HCT116 (cell line): Measurements from ENCODE around the gene HSDL2. TPM values are rescaled to one million over a fixed set of nuclear protein-coding genes. Genes with fewer than 3 reads are reported as not detected.
"Not testable (repeated sequence)": the region's sequence is repeated elsewhere in the genome, so short reads cannot be mapped to it uniquely, and the experiment has no call there.

Source experiments
- ATAC-seq: fragments of 200-7000 bp; cut with Tn5 transposase; 2 replicates; pipeline ENCODE4 v1.9.1; 2020; ENCODE audit warnings: mild to moderate bottlenecking, moderate library complexity
- BruUV-seq: library from RNA; stranded (reverse); fragments of 400-500 nt; replicated peaks from 2 replicates; lab custom pipeline; 2021; lab: Mats Ljungman, UMichigan
- CTCF ChIA-PET: fragments of 300-600 bp; sonication (Branson Sonifier 250); formaldehyde crosslinking; loops from one replicate; lab custom pipeline; 2021; ENCODE audit warnings: antibody characterized with exemption; lab: Charles Lee
- POLR2A ChIA-PET: fragments of 300-600, 350-600 bp; sonication (Branson Sonifier 250); formaldehyde crosslinking; loops from one replicate; lab custom pipeline; 2021; ENCODE audit warnings: antibody characterized with exemption; lab: Charles Lee
- RAD21 ChIA-PET, 2 experiments: fragments of 300-600 bp; sonication (Branson Sonifier 250); formaldehyde crosslinking; loops; one replicate each; lab custom pipeline; 2023; ENCODE audit warnings: low total read pairs in 2 of 2; ENCODE audit not compliant: uncharacterized antibody in 2 of 2, unreplicated experiment in 2 of 2, low non-redundant PET in 1 of 2; lab: Charles Lee
- DNase-seq: peaks from one replicate; pipeline ENCODE4 v3.0.0-alpha.2; 2010; ENCODE audit warnings: low read depth, low spot score
- H2AFZ ChIP-seq: fragments of 200-600 bp; shearing (Covaris generic), sonication (generic); 2 replicates; pipeline ENCODE4 v1.6.1; 2017; ENCODE audit warnings: low read depth, mixed run types, mixed read lengths, antibody characterized with exemption, low read length; ENCODE audit not compliant: poor library complexity, severe bottlenecking
- H3K27ac ChIP-seq: 2 replicates; pipeline ENCODE4 v1.5.1; 2012; ENCODE audit warnings: low read depth, low read length
- H3K27me3 ChIP-seq: fragments of 200-600 bp; sonication (generic); 2 replicates; pipeline ENCODE4 v1.6.1; 2016; ENCODE audit warnings: mixed run types, low read length, mixed read lengths; ENCODE audit not compliant: insufficient read depth
- H3K36me3 ChIP-seq, 2 experiments: fragments of 200-500 bp in 1 of 2; fragments of 200-600 bp in 1 of 2; sonication (Bioruptor generic) in 1 of 2; sonication (generic) in 1 of 2; 2 replicates each; pipeline versions ENCODE4 v1.5.1 to v1.6.1; 2014 to 2016; ENCODE audit warnings: low read length in 2 of 2, inconsistent platforms in 1 of 2, mixed read lengths in 1 of 2, mixed run types in 1 of 2; ENCODE audit not compliant: insufficient read depth in 2 of 2, control insufficient read depth in 1 of 2
- H3K4me1 ChIP-seq, 2 experiments: fragments of 200-600 bp in 1 of 2; sonication (generic) in 1 of 2; 2 replicates each; pipeline versions ENCODE4 v1.5.1 to v1.6.1; 2012 to 2017; ENCODE audit warnings: low read length in 2 of 2, inconsistent platforms in 1 of 2, mild to moderate bottlenecking in 1 of 2, mixed read lengths in 1 of 2, mixed run types in 1 of 2, moderate library complexity in 1 of 2; ENCODE audit not compliant: insufficient read depth in 2 of 2, control insufficient read depth in 1 of 2
- H3K4me2 ChIP-seq: fragments of 200-600 bp; sonication (generic); 2 replicates; pipeline ENCODE4 v1.6.1; 2017; ENCODE audit warnings: mixed run types, low read length, mixed read lengths
- H3K4me3 ChIP-seq, 2 experiments: fragments of 200-600 bp in 1 of 2; sonication (generic) in 1 of 2; replicated peaks in 1 of 2; 2 replicates each; pipeline ENCODE4 v1.5.1; 2011 to 2016; ENCODE audit warnings: low read length in 2 of 2, control low read depth in 1 of 2, low read depth in 1 of 2, mild to moderate bottlenecking in 1 of 2, mixed read lengths in 1 of 2, mixed run types in 1 of 2
- H3K79me2 ChIP-seq: fragments of 200-600 bp; sonication (generic); 2 replicates; pipeline ENCODE4 v1.6.1; 2017; ENCODE audit warnings: mild to moderate bottlenecking, mixed run types, low read length, moderate library complexity, mixed read lengths; ENCODE audit not compliant: insufficient read depth
- H3K9ac ChIP-seq: fragments of 200-600 bp; sonication (generic); 2 replicates; pipeline ENCODE4 v1.6.1; 2016; ENCODE audit warnings: low read length, mixed read lengths
- H3K9me2 ChIP-seq: fragments of 200-600 bp; sonication (generic), shearing (Covaris generic); 2 replicates; pipeline ENCODE4 v1.6.1; 2017; ENCODE audit warnings: mixed run types, mild to moderate bottlenecking, moderate library complexity; ENCODE audit not compliant: insufficient read depth
- H3K9me3 ChIP-seq, 2 experiments: fragments of 200-500 bp in 1 of 2; fragments of 200-600 bp in 1 of 2; sonication (Bioruptor generic) in 1 of 2; sonication (generic) in 1 of 2; 2 replicates each; pipeline ENCODE4 v1.6.1; 2014 to 2017; ENCODE audit warnings: low read length in 2 of 2, mixed read lengths in 2 of 2, inconsistent platforms in 1 of 2, low read depth in 1 of 2, mild to moderate bottlenecking in 1 of 2, mixed run types in 1 of 2, moderate library complexity in 1 of 2; ENCODE audit not compliant: control insufficient read depth in 1 of 2, insufficient read depth in 1 of 2
- H4K20me1 ChIP-seq: fragments of 200-600 bp; sonication (generic), shearing (Covaris generic); 2 replicates; pipeline ENCODE4 v1.6.1; 2017; ENCODE audit warnings: mixed run types, mild to moderate bottlenecking, moderate library complexity; ENCODE audit not compliant: insufficient read depth
- JUND ChIP-seq: IDR thresholded peaks from 2 replicates; pipeline ENCODE4 v1.6.1; 2012
- RAD21 ChIP-seq: IDR thresholded peaks from 2 replicates; pipeline ENCODE4 v1.6.1; 2012; ENCODE audit warnings: low read depth, mild to moderate bottlenecking
- SIN3A ChIP-seq: IDR thresholded peaks from 2 replicates; pipeline ENCODE4 v1.6.1; 2012; ENCODE audit warnings: low read depth
- intact Hi-C: fragments of 100-400 bp; cut with micrococcal nuclease; formaldehyde crosslinking; loops from 2 replicates; pipeline ENCODE4 v1.10.0; 2022
- total RNA-seq: library from RNA; stranded (reverse); gene quantifications from one replicate; pipeline ENCODE4 v1.2.1, GENCODE V29; 2021; ENCODE audit not compliant: unreplicated experiment
- TF ChIP-seq, protein P1 (sequence below): IDR thresholded peaks from 2 replicates; pipeline ENCODE4 v1.6.1; 2012

HSDL2 gene
- total RNA-seq, 1 experiment from 2014 or later, result 33.9 TPM

DNA sequence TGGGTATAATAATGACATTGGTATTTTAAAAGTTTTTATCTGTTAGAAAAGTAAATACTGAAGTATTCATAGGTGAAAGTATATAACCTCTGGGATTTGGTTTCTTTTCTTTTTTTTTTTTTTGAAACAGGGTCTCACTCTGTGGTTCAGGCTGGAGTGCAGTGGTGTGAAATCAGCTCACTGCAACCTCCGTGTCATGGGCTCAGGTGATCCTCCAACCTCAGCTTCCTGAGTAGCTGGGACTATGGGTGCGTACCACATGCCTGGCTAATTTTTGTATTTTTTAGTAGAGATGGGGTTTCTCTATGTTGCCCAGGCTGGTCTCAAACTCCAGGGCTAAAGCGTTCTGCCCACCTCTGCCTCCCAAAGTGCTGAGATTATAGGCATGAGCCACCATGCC is 7.2 kb downstream of the HSDL2 start:
- H2AFZ ChIP-seq, result no peak overlapping the region
- no peak for ATAC-seq
- H3K36me3 ChIP-seq, result no peaks in the 10 kb centered on the region; a peak in 1 of 4 replicates
- no peak overlapping the region for H3K9ac ChIP-seq
- H3K4me2 ChIP-seq, result no peak overlapping the region
- no peak for TF ChIP-seq JUND
- no peak for TF ChIP-seq SIN3A
- no peak for TF ChIP-seq RAD21
- TF ChIP-seq, protein P1, sequence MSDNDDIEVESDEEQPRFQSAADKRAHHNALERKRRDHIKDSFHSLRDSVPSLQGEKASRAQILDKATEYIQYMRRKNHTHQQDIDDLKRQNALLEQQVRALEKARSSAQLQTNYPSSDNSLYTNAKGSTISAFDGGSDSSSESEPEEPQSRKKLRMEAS, result no peak
- TF ChIP-seq, all 23 proteins: peak for 0
- DNase-seq, result no peak
- no peaks in the 10 kb centered on the region for H3K9me3 ChIP-seq
- no peaks in the 10 kb centered on the region for H3K27me3 ChIP-seq
- H3K27ac ChIP-seq, result no peak overlapping the region
- POLR2A ChIA-PET, result no interaction called here
- intact Hi-C loops, result no loop called here
- RAD21 ChIA-PET, result interaction anchor here in 1 of 2 experiments (0.7 kb wide), 1 partner anchor 274 kb away, joined by 4 read pairs; no protein-coding TSS in a partner anchor
- no peak overlapping the region for H3K4me3 ChIP-seq
- H3K9me2 ChIP-seq, result no peaks in the 10 kb centered on the region
- BruUV-seq, result no TSS peak
- peaks cover 66% of the 10 kb centered on the region for H3K79me2 ChIP-seq
- no peaks in the 10 kb centered on the region for H4K20me1 ChIP-seq
- CTCF ChIA-PET, result interaction anchor here (1.3 kb wide), 1 partner anchor 8 kb away, joined by 4 read pairs; the partner anchor contains the start of gene HSDL2
- no peaks in the 10 kb centered on the region for H3K4me1 ChIP-seq

DNA sequence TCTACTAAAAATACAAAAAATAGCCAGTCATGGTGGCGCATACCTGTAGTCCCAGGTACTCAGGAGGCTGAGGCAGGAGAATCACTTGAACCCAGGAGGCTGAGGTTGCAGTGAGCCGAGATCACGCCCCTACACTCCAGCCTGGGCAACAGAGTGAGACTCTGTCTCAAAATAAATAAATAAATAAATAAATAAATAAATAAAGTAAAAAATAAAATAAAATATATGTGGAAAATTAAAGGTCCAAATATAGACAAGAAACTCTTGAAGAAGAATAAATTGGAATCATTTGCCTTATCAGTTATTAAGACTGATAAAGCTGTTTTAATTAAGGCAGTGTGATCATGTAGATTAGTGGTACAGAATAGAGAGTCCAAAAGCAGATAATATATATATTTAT is 10.0 kb downstream of the HSDL2 start:
- RAD21 ChIA-PET, H3K36me3 ChIP-seq, intact Hi-C loops, H4K20me1 ChIP-seq, ATAC-seq, H3K4me2 ChIP-seq, H3K9ac ChIP-seq, H3K27ac ChIP-seq, H3K9me2 ChIP-seq, H3K27me3 ChIP-seq, H3K4me1 ChIP-seq, CTCF ChIA-PET, DNase-seq, BruUV-seq, H2AFZ ChIP-seq, H3K4me3 ChIP-seq, H3K9me3 ChIP-seq: not testable (repeated sequence)
- POLR2A ChIA-PET, result interaction anchor here (1.3 kb wide), 1 partner anchor 10 kb away, joined by 4 read pairs; the partner anchor contains the start of gene HSDL2
- H3K79me2 ChIP-seq, result peaks cover 39% of the 10 kb centered on the region

DNA sequence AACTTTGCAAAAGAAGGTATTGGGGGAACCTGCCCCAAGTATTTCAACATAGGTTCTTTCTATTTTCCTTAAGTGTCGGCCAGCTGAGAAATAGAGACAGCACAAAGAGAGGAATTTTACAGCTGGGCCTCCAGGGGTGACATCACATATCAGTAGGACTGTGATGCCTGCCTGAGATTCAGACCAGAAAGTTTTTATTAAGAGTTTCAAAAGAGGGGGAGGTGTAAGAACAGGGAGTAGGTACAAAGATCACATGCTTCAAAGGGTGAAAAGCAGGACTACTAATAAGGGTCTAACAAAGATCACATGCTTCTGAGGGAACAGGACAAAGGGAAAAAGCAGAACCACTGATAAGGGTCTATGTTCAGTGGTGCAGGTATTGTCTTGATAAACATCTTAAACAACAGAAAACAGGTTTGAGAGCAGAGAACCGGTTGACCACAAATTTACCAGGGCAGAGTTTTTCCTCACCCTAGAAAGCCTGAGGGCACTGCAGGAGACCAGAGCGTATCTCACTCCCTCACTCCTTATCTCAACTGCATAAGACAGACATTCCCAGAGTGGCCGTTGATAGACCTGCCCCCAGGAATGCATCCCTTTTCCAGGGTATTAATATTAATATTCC is 12.1 kb downstream of the HSDL2 start:
- H3K27ac ChIP-seq, H3K4me3 ChIP-seq, POLR2A ChIA-PET, H3K4me1 ChIP-seq, intact Hi-C loops, BruUV-seq, H3K9me2 ChIP-seq, CTCF ChIA-PET, H2AFZ ChIP-seq, H3K9ac ChIP-seq, DNase-seq, H4K20me1 ChIP-seq, H3K27me3 ChIP-seq, RAD21 ChIA-PET, H3K36me3 ChIP-seq, ATAC-seq, H3K9me3 ChIP-seq, H3K4me2 ChIP-seq: not testable (repeated sequence)
- H3K79me2 ChIP-seq, result peaks cover 29% of the 10 kb centered on the region

DNA sequence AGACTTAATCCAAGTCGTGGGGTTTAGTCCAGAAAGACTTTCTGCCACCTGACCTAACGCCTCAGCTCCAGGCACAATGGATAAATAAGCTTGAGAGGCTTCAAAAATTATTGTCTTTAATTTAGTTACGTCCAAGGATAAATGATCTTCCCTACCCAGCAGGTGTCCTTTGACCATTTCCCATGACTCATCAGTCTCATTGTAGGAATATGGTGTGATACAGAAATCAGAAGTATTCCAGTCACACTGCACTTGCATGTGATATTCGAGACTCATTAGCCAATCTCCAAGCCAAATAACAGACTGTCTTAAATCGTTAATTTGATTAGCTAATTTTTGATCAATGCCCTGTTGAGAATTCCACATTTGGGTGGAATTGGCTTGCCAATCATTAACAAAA is 13.2 kb downstream of the HSDL2 start:
- H3K27me3 ChIP-seq, intact Hi-C loops, H3K36me3 ChIP-seq, H2AFZ ChIP-seq, H3K9me2 ChIP-seq, H3K4me3 ChIP-seq, H4K20me1 ChIP-seq, H3K27ac ChIP-seq, H3K9ac ChIP-seq, ATAC-seq, RAD21 ChIA-PET, H3K4me2 ChIP-seq, BruUV-seq, DNase-seq, H3K9me3 ChIP-seq, H3K4me1 ChIP-seq: not testable (repeated sequence)
- ChIA-PET POLR2A (interaction anchor here (1.0 kb wide), 1 partner anchor 14 kb away, joined by 3 read pairs; the partner anchor contains the start of gene HSDL2), CTCF (interaction anchor here (0.6 kb wide), 1 partner anchor 355 kb away, joined by 3 read pairs; no protein-coding TSS in a partner anchor)
- H3K79me2 ChIP-seq, result peaks cover 22% of the 10 kb centered on the region
